ENCODE results near the gene GDF9.

The GDF9 gene

DNA sequence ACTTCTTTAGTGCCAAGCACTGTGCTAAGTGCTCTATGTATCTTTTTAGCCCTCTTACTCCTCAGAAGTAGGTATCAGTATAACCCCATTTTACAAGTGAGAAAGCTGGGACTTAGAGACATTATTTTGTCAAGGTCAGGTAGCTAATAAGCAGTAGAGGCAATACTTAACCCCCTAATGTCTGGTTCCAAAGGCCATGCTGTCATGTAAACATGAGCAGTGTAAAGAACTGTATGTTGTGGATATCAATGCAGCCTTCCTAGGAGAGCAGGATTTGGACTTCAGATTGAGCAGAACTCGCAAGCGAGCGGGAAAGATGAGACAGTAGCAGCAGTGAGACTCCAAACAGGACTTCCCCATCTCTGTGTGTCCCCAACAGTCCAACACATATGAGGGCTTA, 32.2 kb downstream of the GDF9 start:
- no peak for DNase-seq
- no peak overlapping the region for H3K27ac ChIP-seq
- no peaks in the 10 kb centered on the region for H3K36me3 ChIP-seq (replicated peaks)
- in situ Hi-C loops (cut with HindIII; ENCODE audit: low pct_ligation_motif_present, low sequenced_read_pairs): no loop called here
- H3K4me3 ChIP-seq (ENCODE audit: low read depth, low read length): no peak overlapping the region
- no peaks in the 10 kb centered on the region for H3K27me3 ChIP-seq (replicated peaks)
- TF ChIP-seq, protein P1, sequence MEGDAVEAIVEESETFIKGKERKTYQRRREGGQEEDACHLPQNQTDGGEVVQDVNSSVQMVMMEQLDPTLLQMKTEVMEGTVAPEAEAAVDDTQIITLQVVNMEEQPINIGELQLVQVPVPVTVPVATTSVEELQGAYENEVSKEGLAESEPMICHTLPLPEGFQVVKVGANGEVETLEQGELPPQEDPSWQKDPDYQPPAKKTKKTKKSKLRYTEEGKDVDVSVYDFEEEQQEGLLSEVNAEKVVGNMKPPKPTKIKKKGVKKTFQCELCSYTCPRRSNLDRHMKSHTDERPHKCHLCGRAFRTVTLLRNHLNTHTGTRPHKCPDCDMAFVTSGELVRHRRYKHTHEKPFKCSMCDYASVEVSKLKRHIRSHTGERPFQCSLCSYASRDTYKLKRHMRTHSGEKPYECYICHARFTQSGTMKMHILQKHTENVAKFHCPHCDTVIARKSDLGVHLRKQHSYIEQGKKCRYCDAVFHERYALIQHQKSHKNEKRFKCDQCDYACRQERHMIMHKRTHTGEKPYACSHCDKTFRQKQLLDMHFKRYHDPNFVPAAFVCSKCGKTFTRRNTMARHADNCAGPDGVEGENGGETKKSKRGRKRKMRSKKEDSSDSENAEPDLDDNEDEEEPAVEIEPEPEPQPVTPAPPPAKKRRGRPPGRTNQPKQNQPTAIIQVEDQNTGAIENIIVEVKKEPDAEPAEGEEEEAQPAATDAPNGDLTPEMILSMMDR (IDR thresholded peaks at IDR 0.05; ENCODE audit: low read depth, low read length, missing control alignments): no peak

DNA sequence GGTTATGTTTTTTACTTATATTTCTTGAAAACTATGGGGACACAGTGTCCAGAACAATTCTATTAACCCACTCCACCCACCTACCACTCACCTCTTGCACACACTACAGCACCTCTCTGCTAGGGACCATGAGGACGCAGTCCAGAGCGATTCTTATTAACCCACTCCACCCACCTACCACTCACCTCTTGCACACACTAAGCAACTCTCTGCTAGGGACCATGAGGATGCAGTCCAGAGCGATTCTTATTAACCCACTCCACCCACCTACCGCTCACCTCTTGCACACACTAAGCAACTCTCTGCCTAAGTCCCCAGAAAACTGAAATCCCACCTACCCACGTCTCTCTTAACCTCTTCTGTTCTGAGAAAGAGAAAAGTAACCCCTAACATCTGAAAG, 33.7 kb downstream of the GDF9 start:
- Histone ChIP-seq H3K4me3 (ENCODE audit: low read depth, low read length) (no peak overlapping the region), H3K36me3 (replicated peaks) (no peaks in the 10 kb centered on the region), H3K27me3 (replicated peaks) (no peaks in the 10 kb centered on the region), H3K27ac (no peak overlapping the region)
- TF ChIP-seq, protein P1 (IDR thresholded peaks at IDR 0.05; ENCODE audit: low read depth, low read length, missing control alignments): no peak
- DNase-seq: no peak
- in situ Hi-C loops (cut with HindIII; ENCODE audit: low pct_ligation_motif_present, low sequenced_read_pairs): no loop called here

DNA sequence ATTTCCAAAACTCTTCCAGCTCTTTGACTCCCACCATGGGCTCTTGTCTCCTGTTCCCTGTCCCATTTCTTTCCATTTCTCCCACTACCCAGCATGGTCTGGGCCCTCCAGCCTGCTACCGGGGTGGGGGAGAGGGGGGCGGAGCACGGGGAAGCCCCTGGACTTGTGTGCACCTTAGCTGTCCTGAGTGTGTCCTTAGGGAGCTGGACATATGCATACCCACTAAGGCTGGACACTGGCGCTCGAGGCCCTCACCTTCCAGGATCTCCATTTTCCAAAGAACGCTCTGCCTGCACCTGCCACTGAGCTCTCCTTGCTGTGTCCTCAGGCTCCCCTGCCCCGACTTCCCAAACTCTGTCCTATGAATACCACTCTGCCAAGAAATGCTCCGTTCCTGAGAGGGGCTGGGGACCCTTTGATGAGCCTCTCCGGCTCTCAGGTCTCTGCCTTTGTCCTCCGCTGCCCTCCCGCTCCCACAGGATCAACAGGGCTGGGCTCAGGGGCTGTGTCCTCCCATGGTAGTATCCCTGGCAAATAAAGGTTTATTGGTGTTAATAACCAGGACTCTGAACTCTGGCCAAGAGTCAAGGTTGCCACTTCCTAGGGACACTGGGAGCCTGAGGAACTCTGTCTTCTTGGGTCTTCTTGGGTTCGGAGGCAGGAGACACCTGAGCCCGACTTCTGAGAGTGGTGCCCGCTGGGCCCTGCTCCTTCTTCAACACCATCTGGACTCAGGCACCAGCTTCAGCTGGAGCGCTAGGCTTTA, 35.0 kb downstream of the GDF9 start:
- no peak overlapping the region for H3K27ac ChIP-seq
- DNase-seq: no peak
- no peaks in the 10 kb centered on the region for H3K27me3 ChIP-seq (replicated peaks)
- H3K36me3 ChIP-seq (replicated peaks): no peaks in the 10 kb centered on the region
- TF ChIP-seq, protein P1 (IDR thresholded peaks at IDR 0.05; ENCODE audit: low read depth, low read length, missing control alignments): no peak
- H3K4me3 ChIP-seq (ENCODE audit: low read depth, low read length): peak overlapping the region; percentile 61
- in situ Hi-C loops (cut with HindIII; ENCODE audit: low pct_ligation_motif_present, low sequenced_read_pairs): no loop called here

DNA sequence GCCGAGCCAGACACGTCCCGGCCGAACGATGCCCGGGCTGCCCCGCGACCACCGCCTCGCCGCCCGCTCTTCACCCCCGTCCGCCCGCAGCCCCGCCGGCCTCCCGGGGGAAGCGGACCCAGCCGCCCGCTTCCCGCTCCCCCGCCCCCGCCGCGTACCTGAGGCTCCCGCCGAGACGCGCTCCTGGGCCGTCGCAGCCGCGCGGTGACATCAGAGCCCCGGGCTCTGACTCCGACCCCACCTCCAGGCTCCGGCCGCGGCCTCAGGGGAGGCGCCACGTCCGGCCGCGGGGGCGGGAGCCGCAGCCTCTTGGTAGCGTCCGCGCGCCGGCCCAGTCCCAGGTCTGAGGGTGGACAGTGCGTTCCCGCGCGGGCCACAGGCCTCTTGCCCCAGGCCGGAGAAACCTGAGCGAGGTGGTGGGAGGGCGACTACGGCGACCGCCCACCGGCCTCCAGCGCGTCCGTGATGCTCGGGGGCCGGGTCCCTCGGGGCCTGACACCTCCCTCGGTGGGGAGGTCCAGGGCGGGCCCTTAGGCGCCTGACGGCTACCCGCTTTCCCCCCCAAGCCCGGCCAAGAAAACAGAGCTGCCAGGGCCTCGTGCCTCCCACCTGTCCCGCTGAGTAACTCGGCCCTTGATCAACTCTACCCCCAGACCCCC, 35.7 kb downstream of the GDF9 start, which contains the start of gene SHROOM1:
TSS of gene SHROOM1 (minus strand) at position 212 of the 659 bp plus-strand sequence. CDS start 4,507 bp downstream, outside the sequence.
- Histone ChIP-seq H3K27me3 (replicated peaks) (no peaks in the 10 kb centered on the region), H3K27ac (no peak within 1 kb of the TSS), H3K4me3 (ENCODE audit: low read depth, low read length) (peak within 1 kb of the TSS; percentile 61), H3K36me3 (replicated peaks) (no peaks in the 10 kb centered on the region)
- TF ChIP-seq, protein P1 (IDR thresholded peaks at IDR 0.05; ENCODE audit: low read depth, low read length, missing control alignments): no peak
- in situ Hi-C loops (cut with HindIII; ENCODE audit: low pct_ligation_motif_present, low sequenced_read_pairs): no loop called here
- DNase-seq: no peak

DNA sequence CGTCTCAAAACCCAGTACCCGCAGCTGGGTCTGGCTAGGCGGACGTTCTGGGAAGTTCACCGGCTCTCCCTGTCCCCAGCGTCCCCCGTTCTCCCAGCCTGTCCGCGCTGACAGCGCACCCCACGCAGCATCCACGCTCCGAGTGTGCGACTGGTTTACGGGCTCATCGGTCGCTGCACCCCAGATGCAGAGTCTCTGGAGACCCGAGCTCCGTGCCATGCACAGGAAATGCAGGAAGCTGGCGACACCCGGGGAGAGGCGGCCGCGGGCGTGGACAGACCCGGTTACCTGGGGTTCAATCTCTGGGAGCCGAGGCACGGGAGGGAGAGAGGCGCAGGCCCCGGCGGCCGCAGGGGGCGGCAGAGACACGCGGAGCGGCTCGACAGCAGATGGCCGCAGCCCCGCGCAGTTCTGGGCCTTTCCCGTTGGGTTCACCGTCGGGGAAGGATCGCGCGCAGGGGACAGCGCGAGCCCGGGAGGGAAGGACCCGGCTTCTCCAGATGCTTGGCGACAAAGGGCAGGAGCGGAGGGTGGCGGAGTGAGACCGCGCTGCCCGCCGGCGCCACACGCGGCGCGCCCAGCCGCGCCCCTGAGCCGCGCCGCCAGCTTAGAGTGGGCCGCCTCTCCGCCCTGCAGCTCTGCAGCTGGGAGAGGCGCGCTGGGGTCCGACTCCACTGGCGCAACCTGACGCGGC, 36.4 kb downstream of the GDF9 start:
- H3K4me3 ChIP-seq (ENCODE audit: low read depth, low read length): peak overlapping the region; percentile 61
- H3K27me3 ChIP-seq (replicated peaks): no peaks in the 10 kb centered on the region
- TF ChIP-seq, protein P1 (IDR thresholded peaks at IDR 0.05; ENCODE audit: low read depth, low read length, missing control alignments): peak; percentile 77
- in situ Hi-C loops (cut with HindIII; ENCODE audit: low pct_ligation_motif_present, low sequenced_read_pairs): no loop called here
- H3K36me3 ChIP-seq (replicated peaks): no peaks in the 10 kb centered on the region
- DNase-seq: peak; percentile 43
- H3K27ac ChIP-seq: no peak overlapping the region
